ENCODE data around the gene HLA-DOA. TPM values are rescaled to one million over a fixed set of nuclear protein-coding genes. Genes with fewer than 3 reads are reported as not detected.

Gene HLA-DOA
- total RNA-seq, 1 donor from 2014 or later, result 30.2 TPM

- DNase-seq (ENCODE audit: extremely low spot score in 2 of 2), result no peak
- Histone ChIP-seq H3K9me3 (no peaks in the 10 kb centered on the region), H3K27ac (no peak overlapping the region), H3K4me1 (peaks cover 24% of the 10 kb centered on the region), H3K36me3 (no peaks in the 10 kb centered on the region), H3K27me3 (no peaks in the 10 kb centered on the region), H3K4me3 (no peak overlapping the region)
- intact Hi-C loops (cut with DNase I), result no loop called here
- TF ChIP-seq POLR2AphosphoS5 (IDR thresholded peaks at IDR 0.05; ENCODE audit: insufficient read depth in 1 of 2, low read depth in 1 of 2), result no peak
- no peak for TF ChIP-seq POLR2A (IDR thresholded peaks at IDR 0.05)
- TF ChIP-seq CTCF (IDR thresholded peaks at IDR 0.05), result no peak
Observed at GRCh38 chr6:32963866-32964265, 45.5 kb downstream of the HLA-DOA start.

- Histone ChIP-seq H3K4me1 (peaks cover 18% of the 10 kb centered on the region), H3K27me3 (no peaks in the 10 kb centered on the region), H3K9me3 (no peaks in the 10 kb centered on the region), H3K4me3 (no peak overlapping the region), H3K27ac (no peak overlapping the region), H3K36me3 (no peaks in the 10 kb centered on the region)
- no peak for DNase-seq (ENCODE audit: extremely low spot score in 2 of 2)
- intact Hi-C loops (cut with DNase I), result no loop called here
- TF ChIP-seq CTCF (IDR thresholded peaks at IDR 0.05), result no peak
- no peak for TF ChIP-seq POLR2A (IDR thresholded peaks at IDR 0.05)
- TF ChIP-seq POLR2AphosphoS5 (IDR thresholded peaks at IDR 0.05; ENCODE audit: insufficient read depth in 1 of 2, low read depth in 1 of 2), result no peak
Observed at GRCh38 chr6:32962213-32962826, 47.1 kb downstream of the HLA-DOA start.

GRCh38 chr6:32960563-32960962, 48.8 kb downstream of the HLA-DOA start:
- intact Hi-C loops (cut with DNase I), result no loop called here
- DNase-seq (ENCODE audit: extremely low spot score in 2 of 2), result no peak
- Histone ChIP-seq H3K36me3 (no peaks in the 10 kb centered on the region), H3K27me3 (no peaks in the 10 kb centered on the region), H3K4me1 (peaks cover under 1% of the 10 kb centered on the region), H3K9me3 (no peaks in the 10 kb centered on the region), H3K4me3 (no peak overlapping the region), H3K27ac (no peak overlapping the region)
- TF ChIP-seq POLR2A (IDR thresholded peaks at IDR 0.05) (no peak), CTCF (IDR thresholded peaks at IDR 0.05) (no peak), POLR2AphosphoS5 (IDR thresholded peaks at IDR 0.05; ENCODE audit: insufficient read depth in 1 of 2, low read depth in 1 of 2) (no peak)

GRCh38 chr6:32956176-32956575, 53.2 kb downstream of the HLA-DOA start:
- no peak for DNase-seq (ENCODE audit: extremely low spot score in 2 of 2)
- no peaks in the 10 kb centered on the region for H3K9me3 ChIP-seq

More at GRCh38 chr6:32956176-32956575, 53.2 kb downstream of the HLA-DOA start:
- Histone ChIP-seq H3K36me3 (no peaks in the 10 kb centered on the region), H3K27me3 (no peaks in the 10 kb centered on the region), H3K4me3 (no peak overlapping the region), H3K4me1 (no peaks in the 10 kb centered on the region), H3K27ac (no peak overlapping the region)
- intact Hi-C loops (cut with DNase I), result no loop called here
- TF ChIP-seq CTCF (IDR thresholded peaks at IDR 0.05) (no peak), POLR2AphosphoS5 (IDR thresholded peaks at IDR 0.05; ENCODE audit: insufficient read depth in 1 of 2, low read depth in 1 of 2) (no peak), POLR2A (IDR thresholded peaks at IDR 0.05) (no peak)
